ENCODE measurements around the gene C15orf62.

Gene C15orf62

DNA sequence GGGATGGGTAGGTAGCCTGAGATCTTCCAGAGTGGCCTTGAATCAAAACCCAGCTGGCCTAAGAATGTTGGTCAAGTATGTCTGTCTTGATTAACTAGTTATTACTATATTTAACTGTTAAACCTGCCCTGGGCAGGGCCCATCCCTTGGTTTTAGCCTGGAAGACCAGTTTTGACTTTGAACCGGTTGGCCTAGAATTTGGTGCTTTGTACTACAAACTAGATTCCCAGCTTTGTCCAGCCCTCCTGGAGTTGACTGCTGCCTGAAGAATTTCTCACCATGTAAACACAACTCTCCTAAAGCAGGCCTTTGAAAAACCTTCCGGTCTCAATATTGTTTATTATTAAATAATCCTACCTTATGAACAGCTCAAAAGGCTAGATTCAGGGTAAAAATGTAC is 16.0 kb downstream of the C15orf62 start:
- no peak for DNase-seq

DNA sequence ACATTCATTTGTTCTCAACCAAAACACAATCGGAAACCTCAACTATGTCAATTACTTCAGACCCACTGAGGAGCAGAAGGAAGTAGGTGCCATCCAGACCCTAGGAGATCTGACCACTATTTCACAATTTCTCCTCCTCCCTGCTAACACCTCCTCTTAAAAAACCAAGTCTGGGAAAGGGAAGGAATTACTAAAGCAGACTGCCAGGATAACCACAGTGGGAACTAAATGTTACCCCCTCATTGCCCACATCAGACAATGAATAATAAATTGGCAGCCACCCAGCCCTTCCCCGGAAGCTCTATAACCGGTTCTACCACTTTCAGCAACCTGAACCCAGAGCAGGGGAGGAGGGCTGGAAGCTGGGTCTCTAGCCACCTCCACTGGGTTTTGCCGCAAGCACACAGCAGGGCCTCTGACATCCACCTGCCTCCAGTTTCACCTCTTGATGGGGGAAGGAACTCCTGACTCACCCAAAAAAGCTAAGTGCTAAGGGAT is 17.6 kb downstream of the C15orf62 start:
- DNase-seq = peak; percentile 21

DNA sequence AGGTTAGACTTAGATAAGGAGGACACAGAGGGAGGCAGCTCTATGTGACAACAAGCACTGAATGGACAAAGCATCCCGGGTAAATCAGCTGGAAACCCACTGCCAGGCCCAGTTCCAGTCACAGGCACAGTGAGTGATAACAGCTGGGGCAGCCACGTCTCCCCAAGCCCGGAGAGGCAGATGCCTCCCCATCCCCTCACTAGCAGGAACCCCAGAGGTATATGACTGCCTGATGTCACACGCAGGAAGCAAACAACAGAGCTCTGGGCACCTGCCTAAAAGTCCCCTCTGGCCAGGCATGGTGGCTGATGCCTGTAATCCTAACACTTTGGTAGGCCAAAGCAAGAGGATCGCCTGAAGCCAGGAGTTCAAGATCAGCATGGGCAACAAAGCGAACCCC is 18.2 kb downstream of the C15orf62 start:
- DNase-seq = no peak

DNA sequence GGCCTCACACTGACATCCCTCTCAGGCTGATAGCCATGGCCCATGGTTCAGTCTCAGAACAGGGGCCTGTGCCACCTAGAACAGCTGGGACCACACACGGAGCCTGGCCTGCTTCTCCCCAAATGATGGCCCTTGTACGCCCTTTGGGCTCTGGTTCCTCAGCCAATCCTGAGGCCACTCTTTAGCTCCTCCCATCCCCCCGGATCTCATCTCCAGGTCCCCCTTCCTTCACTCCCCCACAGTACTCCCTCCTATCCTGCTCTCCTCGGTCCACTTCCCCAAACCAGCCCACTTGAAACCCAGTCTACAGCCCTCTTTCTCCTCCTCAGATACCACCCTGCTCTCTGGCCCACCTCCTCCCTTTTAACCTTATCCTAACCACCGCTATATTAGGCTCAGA is 19.3 kb downstream of the C15orf62 start:
- DNase-seq = no peak

DNA sequence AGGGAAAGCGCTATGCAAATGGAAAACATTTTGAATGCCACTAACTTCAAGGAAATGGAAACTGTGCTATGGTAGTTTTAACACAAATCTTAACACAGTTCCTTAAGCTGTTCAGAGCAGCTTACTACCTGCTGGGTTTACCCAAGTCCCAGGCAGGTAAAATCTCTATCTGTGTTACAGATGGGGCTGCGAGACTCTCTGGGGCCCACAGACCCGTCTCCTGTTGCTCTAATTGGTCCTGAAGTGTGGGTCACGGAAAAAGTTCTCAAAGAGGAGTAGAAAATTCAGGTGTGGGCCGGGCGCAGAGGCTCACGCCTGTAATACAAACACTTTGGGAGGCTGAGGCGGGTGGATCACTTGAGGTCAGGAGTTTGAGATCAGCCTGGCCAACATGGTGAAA is 20.2 kb downstream of the C15orf62 start:
- no peak for DNase-seq

DNA sequence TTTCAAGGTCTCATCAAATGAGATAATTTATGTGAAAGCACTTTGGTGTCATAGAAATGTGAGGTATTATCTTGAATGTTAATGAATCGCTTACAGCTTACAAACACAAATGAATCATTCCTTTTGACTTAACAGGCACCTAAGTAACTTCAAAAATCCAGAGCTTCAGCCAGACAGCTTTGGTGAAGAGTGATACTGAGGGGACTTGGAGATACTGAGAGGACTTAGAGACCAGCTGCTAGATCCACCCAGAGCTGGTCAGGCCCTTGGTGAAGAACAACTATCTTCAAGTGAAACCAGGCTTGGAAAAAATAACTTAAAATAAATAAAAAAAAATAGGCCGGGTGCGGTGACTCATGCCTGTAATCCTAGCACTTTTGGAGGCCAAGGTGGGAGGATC is 20.9 kb downstream of the C15orf62 start:
- no peak for DNase-seq

DNA sequence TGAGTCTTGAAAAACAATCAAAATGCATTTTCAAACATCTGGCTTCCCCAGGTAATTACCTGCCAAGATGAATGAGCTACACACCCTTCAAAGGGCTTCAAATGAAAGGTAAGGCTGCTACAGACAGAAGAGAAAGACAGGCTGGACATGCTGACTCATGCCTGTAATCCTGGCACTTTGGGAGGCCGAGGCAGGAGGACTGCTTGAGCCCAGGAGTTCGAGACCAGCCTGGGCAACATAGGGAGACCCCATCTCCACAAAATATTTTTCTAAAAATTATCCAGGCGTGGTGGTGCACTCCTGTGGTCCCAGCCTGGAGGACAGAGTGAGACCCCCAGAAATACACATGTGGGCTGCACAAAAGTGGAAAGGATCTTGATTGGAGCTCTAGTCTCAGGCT is 22.6 kb downstream of the C15orf62 start:
- DNase-seq = peak; percentile 9

DNA sequence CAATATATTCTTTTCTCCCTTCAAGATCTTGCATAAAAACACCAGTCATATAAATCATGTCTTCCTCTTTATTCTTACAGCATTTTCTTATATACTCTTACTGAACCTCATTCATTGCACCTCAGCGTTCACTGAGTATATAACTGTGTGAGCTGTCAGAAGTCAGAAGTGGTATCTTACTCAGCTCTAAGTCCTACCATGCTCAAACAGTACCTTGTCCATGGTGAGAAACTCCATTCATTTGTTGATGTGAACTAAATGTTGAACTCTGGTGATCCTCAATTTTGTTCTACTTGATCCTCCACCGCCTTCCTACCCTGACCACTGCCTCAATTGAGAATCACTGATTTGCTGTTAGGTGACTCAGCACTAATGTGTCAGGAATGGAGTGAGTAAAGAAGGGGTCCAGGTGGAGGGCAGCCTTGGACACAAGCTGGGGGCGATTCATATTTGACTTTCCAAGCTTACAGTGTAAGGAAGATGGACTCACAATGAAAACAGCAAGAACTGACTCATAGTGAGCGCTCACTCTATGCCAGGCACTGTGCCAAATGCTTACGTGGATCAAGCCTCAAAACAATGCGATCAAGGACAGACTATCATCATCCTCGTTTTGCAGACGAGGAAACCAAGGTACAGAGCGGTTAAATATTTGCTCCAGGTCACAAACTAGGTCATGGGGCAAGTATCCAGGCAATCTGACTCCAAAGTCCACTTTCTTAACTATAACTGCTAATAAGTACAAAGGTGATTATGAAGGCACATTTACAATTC is 23.6 kb downstream of the C15orf62 start:
- no peak for DNase-seq

DNA sequence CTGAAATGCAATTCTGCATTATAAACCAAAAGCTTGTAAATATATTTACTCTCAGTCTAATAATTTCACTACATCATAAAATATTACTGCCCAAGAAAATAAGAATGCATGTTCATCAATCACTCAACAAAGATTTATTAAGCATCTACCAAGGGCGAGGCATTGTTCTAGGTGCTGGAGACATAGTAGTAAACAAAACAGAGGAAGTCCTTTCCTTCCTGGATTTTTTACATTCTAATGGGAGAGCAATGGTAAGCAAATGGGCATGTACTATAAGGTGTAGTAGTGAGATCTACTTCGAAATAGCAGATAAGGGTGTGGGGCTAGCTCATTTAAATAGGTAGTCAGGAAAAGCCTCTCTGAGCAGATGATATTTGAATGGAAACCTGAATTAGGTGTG is 26.3 kb downstream of the C15orf62 start:
- no peak for DNase-seq

DNA sequence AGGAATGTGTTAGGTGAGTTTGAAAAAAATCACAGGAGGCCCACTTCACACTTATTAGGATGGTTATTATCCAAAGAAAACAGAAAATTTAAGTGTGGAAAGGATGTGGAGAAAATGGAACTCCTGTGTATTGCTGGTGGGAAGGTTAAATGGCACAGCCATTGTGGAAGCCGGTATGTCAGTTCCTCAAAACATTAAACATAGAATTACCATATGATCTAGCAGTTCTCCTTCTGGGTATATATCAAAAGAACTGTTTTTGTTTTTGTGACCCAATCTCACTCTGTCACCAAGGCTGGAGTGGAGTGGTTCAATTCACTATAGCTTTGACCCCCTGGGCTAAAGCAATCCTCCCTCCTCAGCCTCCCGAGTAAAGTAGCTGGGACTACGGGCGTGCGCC is 26.7 kb downstream of the C15orf62 start:
- DNase-seq = no peak

DNA sequence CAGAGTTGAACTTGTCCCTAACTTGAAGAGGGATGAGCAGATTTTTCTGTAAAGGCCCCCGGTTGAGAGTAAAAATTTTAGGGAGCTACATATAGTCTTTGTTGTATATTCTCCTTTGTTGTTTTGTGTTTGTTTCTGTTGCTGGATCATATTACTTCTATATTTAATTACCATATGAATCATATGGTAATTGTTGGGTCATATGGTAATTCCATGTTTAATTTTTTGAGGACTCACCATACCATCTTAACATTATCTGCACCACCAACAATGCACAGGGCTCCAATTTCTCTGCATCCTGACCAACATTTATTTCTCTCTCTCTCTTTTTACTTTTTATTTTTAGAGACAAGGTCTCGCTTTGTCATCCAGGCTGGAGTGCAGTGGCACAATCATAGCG is 29.7 kb downstream of the C15orf62 start:
- DNase-seq = no peak

DNA sequence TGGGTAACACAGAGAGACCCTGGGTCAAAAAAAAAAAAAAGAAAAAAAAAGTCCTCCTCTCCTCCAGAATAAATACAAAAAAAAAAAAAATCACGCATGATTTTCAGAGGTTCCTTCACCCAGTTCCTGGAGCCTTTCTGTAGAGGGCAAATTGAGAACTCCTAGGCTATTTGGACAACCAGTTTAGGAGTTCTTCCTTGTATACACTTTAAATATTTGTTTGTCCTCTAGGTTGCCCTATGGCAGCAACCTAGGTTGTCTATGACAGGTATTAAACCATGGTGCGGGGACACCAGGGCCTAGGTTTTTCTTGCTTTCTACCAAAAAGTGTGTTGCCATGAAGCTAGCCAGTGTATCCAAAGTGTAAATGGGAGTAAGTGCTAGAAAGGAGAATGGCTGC is 33.3 kb downstream of the C15orf62 start:
- DNase-seq = no peak

DNA sequence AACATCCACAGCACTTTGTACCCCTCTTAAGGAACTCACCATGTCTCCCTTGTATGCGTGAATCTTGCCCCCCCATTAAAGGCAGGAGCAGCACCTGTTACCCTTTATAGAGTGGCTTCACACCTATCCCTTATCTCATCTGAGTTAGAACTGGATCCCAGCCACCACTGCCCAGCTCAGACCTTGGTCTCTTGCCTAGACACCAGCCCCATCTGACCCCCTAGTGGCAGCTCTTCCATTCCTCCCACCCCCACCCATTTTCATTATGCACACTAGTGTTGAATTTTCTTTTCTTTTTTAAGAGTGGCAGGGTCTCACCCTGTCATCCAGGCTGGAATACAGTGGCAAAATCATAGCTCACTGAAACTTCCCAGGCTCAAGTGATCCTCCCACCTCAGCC is 33.9 kb downstream of the C15orf62 start:
- DNase-seq = no peak

DNA sequence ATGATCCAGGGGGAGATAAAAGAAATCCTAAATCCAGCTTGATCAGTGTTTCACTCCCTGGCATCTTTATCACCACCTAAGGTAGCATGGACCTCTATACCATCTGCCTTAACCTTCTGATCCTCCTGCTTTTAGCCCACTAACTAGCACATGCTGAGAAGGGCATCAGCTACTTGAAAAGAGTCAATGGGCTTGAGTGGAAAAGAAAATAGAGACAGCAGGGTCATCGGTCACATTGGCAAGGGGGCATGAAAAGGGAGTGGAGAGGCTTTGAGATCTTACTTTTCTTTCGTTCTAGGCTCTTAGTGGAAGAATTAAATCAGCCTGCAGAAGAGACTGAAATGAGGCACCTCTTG is 36.9 kb downstream of the C15orf62 start:
- no peak for DNase-seq

DNA sequence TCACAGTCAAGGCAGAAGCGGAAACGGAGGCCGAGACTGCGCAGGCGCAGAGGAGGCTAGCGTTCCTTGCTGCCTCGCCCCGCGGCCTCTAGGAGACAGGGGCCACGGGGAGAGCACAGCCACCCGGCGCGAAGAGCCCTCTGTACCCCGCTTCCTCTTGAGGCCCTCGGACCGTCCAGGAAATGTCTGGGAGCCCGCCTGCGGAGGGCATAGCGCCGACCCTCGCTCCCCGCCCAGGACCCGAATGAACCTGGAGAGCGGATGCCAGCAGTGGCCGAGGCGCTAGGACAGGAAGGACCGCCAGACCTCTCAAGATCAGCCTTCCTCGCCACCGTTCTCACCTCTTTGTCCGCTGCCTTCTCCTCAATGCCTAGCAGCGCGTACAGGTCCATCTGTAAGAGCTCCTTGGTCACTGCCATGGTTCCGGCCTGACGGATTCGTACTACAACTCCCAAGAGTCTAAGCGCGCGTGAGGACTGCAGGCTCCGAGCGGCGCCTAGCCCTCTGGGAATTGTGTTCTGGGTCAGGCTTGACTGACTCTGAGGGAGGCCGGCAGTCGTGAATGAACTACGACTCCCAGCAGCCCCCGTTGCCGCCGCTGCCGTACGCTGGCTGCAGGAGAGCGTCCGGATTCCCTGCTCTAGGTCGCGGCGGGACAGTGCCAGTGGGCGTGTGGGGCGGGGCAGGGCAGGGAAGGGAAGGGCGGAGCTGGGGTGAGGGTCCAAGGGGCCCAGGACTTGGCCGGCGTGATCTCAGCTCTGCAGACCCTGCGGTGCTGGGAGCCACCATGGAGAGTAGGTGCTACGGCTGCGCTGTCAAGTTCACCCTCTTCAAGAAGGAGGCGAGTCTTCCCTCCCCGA is 37.5 kb downstream of the C15orf62 start, which contains the start of the genes DNAJC17 and ZFYVE19:
Gene DNAJC17 (minus strand): TSS at position 446 of the 860 bp plus-strand sequence. CDS start 27 bp downstream, at position 419.
Gene ZFYVE19 (plus strand): TSS at position 62 of the 860 bp plus-strand sequence. CDS start 501 bp downstream, at position 563.
- DNase-seq = peak; percentile 99

DNA sequence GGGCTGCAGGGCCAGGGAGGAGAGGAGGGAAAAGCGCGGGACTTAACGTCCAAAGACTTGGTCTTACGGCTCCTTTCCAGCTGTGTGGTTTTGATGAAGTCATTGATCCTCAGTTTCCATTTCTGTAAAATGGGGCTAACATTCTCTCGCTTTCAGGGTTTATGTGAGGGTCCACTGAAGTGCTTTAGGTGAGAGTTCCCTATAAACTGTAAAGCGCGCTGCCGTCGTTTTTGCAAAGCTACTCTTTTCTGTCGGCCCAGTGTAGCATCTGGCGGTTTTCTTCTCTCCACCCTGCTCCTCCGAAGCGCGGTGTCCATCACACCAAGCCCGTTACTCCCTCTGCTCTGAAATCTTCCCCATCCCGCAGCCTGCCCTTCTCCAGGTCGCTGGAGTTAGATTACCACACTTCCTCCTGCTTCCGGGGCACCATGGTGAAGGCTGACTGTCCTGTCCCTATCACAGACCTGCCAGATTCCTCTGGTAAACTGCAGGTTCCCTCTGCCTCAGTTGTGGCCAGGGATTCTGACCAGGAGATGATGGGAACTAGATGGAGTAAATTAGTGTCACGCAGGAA is 38.2 kb downstream of the C15orf62 start:
- no peak for DNase-seq

DNA sequence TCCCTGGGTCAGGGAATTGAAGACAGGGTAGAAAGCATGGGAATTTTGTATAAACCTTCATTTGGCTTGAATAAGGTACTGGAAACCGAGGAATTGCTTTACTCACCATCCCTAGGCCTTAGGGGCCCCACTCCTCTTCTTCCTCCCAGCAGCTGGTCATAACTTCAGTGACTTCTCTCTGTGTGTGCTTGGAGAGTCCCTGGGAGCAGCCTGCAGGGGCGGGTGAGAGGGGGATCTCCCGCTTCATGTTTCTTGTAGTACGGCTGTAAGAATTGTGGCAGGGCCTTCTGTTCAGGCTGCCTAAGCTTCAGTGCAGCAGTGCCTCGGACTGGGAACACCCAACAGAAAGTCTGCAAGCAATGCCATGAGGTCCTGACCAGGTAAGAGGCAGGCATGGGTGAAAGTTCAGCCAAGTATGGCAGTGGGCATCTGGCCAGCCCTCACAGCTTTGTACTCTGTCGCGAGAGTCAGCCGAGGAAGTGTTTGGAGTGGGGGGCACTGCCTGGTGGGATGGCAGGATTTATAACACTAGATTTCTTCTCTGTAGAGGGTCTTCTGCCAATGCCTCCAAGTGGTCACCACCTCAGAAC is 39.2 kb downstream of the C15orf62 start:
- no peak for DNase-seq

DNA sequence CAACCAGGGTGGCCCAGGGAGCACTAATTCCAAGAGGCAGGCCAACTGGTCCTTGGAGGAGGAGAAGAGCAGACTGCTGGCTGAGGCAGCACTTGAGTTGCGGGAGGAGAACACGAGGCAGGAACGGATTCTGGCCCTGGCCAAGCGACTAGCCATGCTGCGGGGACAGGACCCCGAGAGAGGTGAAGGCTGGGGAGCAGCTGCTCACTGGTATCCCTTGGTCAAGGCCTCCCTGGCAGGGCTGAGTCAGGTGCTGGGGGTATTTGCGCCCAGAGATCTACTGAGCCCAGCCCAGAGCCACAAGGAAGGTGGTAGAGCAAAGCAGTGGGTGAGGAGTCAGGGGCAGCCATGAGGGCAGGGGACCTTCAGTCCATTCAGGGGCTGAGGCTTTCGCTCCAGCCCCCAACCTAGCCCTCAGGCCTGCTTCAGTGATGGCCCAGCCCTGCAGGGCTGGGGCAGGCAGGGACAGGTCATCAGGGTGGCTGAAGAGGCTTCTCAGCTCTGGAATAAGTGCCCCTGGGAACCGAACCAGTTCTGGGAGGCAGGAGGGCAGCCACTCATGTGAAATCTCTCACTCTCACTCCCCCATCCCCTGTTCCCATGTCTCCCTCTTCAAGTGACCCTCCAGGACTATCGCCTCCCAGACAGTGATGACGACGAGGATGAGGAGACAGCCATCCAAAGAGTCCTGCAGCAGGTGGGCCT is 43.1 kb downstream of the C15orf62 start:
- DNase-seq = no peak

DNA sequence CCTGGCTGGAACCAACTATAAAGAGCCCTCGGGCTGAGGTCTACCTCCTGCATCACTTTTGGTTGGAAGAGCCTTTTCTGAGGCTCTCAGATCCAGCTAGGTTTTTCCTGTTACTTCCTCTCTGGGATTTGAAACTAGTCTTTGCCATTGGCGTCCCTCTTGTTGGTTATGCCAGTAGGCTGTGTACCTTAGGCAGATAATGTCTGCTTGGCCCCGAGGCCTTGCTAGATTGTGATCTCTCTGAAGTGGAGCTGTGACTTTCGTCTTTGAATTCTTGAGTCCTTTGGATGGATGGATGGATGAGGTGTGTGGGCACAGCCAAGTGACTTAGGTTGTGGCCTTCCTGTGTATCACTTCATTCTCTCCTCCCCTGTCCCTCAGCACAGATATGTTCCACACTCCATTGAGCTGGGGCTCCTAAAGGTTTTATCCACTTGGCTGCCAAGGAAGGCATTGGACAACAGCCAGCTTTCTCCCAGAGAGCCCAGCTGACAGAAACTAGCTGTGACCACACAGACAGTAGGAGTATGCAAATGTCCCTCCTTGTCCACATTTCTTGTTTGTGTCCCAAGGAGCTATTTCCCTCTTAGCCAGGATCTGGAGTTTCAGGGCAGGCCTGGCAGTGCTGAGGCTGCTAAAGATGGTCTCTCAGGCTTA is 45.4 kb downstream of the C15orf62 start:
- DNase-seq = no peak

DNA sequence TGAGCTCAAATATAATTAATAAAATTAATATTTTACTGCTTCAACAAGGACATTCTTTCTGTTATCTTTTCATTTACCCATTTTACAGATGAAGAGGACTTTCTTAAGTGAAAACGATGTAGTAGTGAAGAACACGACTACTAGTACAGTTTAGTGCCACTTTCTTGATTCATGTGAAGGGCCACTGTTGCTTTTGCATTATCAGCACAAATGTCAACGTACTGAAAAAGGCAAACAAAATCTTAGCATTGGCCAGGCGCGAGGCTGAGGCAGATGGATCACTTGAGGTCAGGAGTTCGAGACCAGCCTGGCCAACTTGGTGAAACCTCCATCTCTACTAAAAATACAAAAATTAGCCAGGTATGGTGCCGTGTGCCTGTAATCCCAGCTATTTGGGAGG is 49.3 kb downstream of the C15orf62 start:
- no peak for DNase-seq

DNA sequence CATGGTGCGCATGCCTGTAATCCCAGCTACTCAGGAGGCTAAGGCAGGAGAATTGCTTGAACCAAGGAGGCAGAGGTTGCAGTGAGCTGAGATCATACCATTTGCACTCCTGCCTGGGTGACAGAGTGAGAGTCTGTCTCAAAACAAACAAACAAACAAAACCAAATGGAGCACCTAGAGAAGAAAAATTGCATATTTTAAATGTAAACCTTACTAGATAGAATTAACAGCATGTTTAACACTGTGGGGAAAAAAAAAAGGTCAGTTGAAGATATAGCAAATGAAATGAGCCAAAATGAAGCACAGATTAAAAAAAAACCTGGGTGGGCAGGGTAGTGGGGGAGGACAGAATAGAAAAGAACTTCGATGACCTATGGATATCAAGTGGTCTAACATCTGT is 51.4 kb downstream of the C15orf62 start:
- no peak for DNase-seq
